Retinal pigment epithelial cell (primary cell): Measurements from ENCODE around the gene NF2.

ENCODE experiments used
- DNase-seq: peaks from one replicate; pipeline ENCODE4 v3.0.0-alpha.2; 2010; ENCODE audit warnings: low read depth
- H3K4me3 ChIP-seq: 2 replicates; pipeline ENCODE4 v1.5.1; 2011; ENCODE audit warnings: mild to moderate bottlenecking, low read length, control low read depth, moderate library complexity
- TF ChIP-seq, protein P1 (sequence below): conservative IDR thresholded peaks from 2 replicates; pipeline ENCODE4 v1.5.1; 2011; ENCODE audit warnings: low read depth, low read length, control low read depth, inconsistent platforms

Gene NF2

DNA sequence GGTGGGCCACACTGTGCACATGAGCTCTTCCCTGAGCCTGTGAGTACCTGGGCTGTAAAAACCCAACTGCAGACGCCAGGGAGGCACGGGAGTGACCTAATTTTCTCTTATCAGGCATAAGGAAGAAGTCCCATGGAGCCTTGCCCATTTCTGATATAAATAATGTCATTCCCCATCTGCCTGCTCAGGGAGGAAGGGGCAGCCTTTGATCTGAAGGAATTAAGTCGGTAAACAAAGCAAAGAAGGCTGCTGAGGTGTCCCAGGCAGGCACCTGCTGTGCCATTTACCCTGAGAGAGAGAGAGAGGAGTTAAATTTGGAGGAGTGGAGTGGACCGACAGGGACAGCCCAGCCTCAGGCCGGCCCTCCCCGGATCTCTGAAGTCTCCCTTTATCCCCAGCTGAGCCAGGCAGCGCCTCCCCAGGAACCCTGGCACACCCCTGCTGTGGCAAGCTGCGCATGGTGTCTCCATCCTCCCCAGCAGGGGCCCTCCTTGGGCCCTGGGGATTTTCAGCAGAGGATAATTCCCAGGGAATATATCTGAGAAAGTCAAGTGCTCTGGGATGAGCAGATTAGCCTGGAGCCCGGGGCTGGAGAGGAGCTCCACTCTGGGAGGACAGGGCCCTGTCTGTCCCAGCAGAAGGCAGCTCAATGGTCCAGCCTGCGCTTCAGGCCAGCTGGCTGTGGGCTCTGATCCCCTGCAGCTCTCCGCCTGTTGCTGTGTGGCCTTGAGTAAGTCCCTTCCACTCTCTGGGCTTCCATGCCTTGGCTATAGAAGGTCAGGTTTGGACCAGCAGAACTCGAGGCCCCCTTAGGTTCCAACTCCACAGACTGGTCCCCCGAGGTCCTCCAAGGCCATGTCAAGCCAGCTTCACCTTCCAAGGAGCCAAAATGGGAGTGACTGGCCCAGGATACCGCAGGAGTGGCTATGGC lies 98.8 kb downstream of the NF2 start:
- H3K4me3 ChIP-seq, result no peak overlapping the region
- TF ChIP-seq, protein P1, sequence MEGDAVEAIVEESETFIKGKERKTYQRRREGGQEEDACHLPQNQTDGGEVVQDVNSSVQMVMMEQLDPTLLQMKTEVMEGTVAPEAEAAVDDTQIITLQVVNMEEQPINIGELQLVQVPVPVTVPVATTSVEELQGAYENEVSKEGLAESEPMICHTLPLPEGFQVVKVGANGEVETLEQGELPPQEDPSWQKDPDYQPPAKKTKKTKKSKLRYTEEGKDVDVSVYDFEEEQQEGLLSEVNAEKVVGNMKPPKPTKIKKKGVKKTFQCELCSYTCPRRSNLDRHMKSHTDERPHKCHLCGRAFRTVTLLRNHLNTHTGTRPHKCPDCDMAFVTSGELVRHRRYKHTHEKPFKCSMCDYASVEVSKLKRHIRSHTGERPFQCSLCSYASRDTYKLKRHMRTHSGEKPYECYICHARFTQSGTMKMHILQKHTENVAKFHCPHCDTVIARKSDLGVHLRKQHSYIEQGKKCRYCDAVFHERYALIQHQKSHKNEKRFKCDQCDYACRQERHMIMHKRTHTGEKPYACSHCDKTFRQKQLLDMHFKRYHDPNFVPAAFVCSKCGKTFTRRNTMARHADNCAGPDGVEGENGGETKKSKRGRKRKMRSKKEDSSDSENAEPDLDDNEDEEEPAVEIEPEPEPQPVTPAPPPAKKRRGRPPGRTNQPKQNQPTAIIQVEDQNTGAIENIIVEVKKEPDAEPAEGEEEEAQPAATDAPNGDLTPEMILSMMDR, result peak; percentile 37
- DNase-seq, result no peak

GRCh38 chr22:29702931-29703501 lies 99.6 kb downstream of the NF2 start:
- no peak overlapping the region for H3K4me3 ChIP-seq
- TF ChIP-seq, protein P1, result no peak
- DNase-seq, result no peak

- TF ChIP-seq, protein P1, result no peak
- no peak overlapping the region for H3K4me3 ChIP-seq
- no peak for DNase-seq
Measured at GRCh38 chr22:29703569-29704195, 100.2 kb downstream of the NF2 start.

GRCh38 chr22:29704528-29705285 lies 101.3 kb downstream of the NF2 start:
- no peak overlapping the region for H3K4me3 ChIP-seq
- TF ChIP-seq, protein P1, result no peak

DNA sequence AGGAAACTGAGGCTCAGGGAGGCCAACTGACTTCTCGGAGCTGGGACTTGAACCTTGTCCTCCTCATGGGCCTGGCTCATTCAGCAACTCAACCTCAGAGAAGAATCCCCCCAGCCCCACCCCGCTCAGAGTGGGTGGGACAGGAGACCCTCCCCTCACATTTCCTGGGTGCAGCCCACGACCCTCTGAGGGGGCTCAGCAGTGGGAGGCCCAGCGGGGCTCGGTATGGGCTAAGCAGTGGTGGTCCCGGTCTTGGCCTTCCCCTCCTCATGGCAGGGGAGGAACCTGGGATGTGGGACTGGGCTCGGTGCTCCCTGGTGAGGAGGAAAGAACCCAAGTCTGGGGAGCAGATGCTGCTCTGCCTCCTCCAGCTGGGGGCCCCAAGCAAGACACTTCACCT lies 102.2 kb downstream of the NF2 start:
- no peak overlapping the region for H3K4me3 ChIP-seq
- no peak for DNase-seq
- TF ChIP-seq, protein P1, result no peak

More at GRCh38 chr22:29704528-29705285, 101.3 kb downstream of the NF2 start:
- DNase-seq, result no peak

GRCh38 chr22:29706486-29706885 lies 103.1 kb downstream of the NF2 start:
- TF ChIP-seq, protein P1, result no peak
- no peak for DNase-seq
- H3K4me3 ChIP-seq, result no peak overlapping the region
